HG02623 (cell line): ENCODE measurements around the gene MTAP.
"Not testable (repeated sequence)": the region's sequence is repeated elsewhere in the genome, so short reads cannot be mapped to it uniquely, and the experiment has no call there.

Experiments used
- ATAC-seq: cut with Tn5 transposase; IDR thresholded peaks from one replicate; pipeline ENCODE4 v1.9.1; 2021; ENCODE audit warnings: moderate library complexity; ENCODE audit not compliant: unreplicated experiment

The MTAP gene

GRCh38 chr9:21906213-21906612 lies 103.8 kb downstream of the MTAP start:
- no peak for ATAC-seq

GRCh38 chr9:21906881-21907280 lies 104.4 kb downstream of the MTAP start:
- ATAC-seq = no peak

GRCh38 chr9:21919377-21920362 lies 117.2 kb downstream of the MTAP start:
- peak; percentile 83 for ATAC-seq

GRCh38 chr9:21923694-21924093 lies 121.3 kb downstream of the MTAP start:
- no peak for ATAC-seq

- ATAC-seq = no peak
Measured at GRCh38 chr9:21927752-21928151, 125.3 kb downstream of the MTAP start.

- ATAC-seq = no peak
Measured at GRCh38 chr9:21931428-21931827, 129.0 kb downstream of the MTAP start.

- ATAC-seq = no peak
Measured at GRCh38 chr9:21933281-21933680, 130.8 kb downstream of the MTAP start.

- no peak for ATAC-seq
Measured at GRCh38 chr9:21933865-21934264, 131.4 kb downstream of the MTAP start.

GRCh38 chr9:21935631-21936030 lies 133.2 kb downstream of the MTAP start:
- ATAC-seq = no peak

GRCh38 chr9:21936161-21936560 lies 133.7 kb downstream of the MTAP start:
- no peak for ATAC-seq

- no peak for ATAC-seq
Measured at GRCh38 chr9:21941337-21941995, 139.0 kb downstream of the MTAP start.

GRCh38 chr9:21943464-21943863 lies 141.0 kb downstream of the MTAP start:
- no peak for ATAC-seq

GRCh38 chr9:21945606-21946005 lies 143.2 kb downstream of the MTAP start:
- ATAC-seq = no peak

- no peak for ATAC-seq
Measured at GRCh38 chr9:21958833-21959232, 156.4 kb downstream of the MTAP start.

- not testable (repeated sequence) for ATAC-seq
Measured at GRCh38 chr9:21959268-21959667, 156.8 kb downstream of the MTAP start.

GRCh38 chr9:21961569-21961968 lies 159.1 kb downstream of the MTAP start:
- no peak for ATAC-seq

GRCh38 chr9:21964925-21965385 lies 162.5 kb downstream of the MTAP start:
- peak; percentile 61 for ATAC-seq

- ATAC-seq = peak; percentile 83
Measured at GRCh38 chr9:21965401-21965951, 163.0 kb downstream of the MTAP start.

- ATAC-seq = no peak
Measured at GRCh38 chr9:21966140-21966851, 163.9 kb downstream of the MTAP start.

GRCh38 chr9:21967169-21967568 lies 164.7 kb downstream of the MTAP start:
- ATAC-seq = no peak

- no peak for ATAC-seq
Measured at GRCh38 chr9:21967702-21968101, 165.3 kb downstream of the MTAP start.
